Right kidney (tissue), 9 donors: ENCODE measurements around the gene STX10.
A peak's percentile ranks its signal among the peaks of the same experiment; 100 is the strongest.
"Not testable (repeated sequence)": the region's sequence is repeated elsewhere in the genome, so short reads cannot be mapped to it uniquely, and the experiment has no call there.

ENCODE experiments used
- DNase-seq: peaks from one replicate; pipeline ENCODE4 v3.0.0-alpha.2; 2016
- long read RNA-seq, 8 donors: transcript quantifications; one replicate each; lab custom pipeline, GENCODE V29; 2026

STX10 gene
- long read RNA-seq, donor 1, transcript STX10-204 (8 exons, 1,136 nt): major isoform, 19 of 31 reads
- long read RNA-seq, donor 1, partial matches to known transcripts: 7 of 31 reads
- long read RNA-seq, donor 1, other reads (novel, unspliced or antisense): 0 of 31 reads
- long read RNA-seq, donor 2, transcript STX10-204 (8 exons, 1,136 nt): major isoform, 14 of 14 reads
- long read RNA-seq, donor 2, partial matches to known transcripts: 0 of 14 reads
- long read RNA-seq, donor 2, other reads (novel, unspliced or antisense): 0 of 14 reads
- long read RNA-seq, donor 3, transcript STX10-204 (8 exons, 1,136 nt): major isoform, 7 of 7 reads
- long read RNA-seq, donor 3, partial matches to known transcripts: 0 of 7 reads
- long read RNA-seq, donor 3, other reads (novel, unspliced or antisense): 0 of 7 reads
- long read RNA-seq, donor 4, transcript STX10-204 (8 exons, 1,136 nt): major isoform, 23 of 34 reads
- long read RNA-seq, donor 4, partial matches to known transcripts: 7 of 34 reads
- long read RNA-seq, donor 4, other reads (novel, unspliced or antisense): 0 of 34 reads
- long read RNA-seq, donor 5, transcript STX10-204 (8 exons, 1,136 nt): major isoform, 19 of 32 reads
- long read RNA-seq, donor 5, partial matches to known transcripts: 7 of 32 reads
- long read RNA-seq, donor 5, other reads (novel, unspliced or antisense): 0 of 32 reads
- long read RNA-seq, donor 6, transcript STX10-204 (8 exons, 1,136 nt): major isoform, 15 of 21 reads
- long read RNA-seq, donor 6, partial matches to known transcripts: 5 of 21 reads
- long read RNA-seq, donor 6, other reads (novel, unspliced or antisense): 0 of 21 reads
- long read RNA-seq, donor 7: 0 reads
- long read RNA-seq, donor 8, transcript STX10-204 (8 exons, 1,136 nt): major isoform, 16 of 17 reads
- long read RNA-seq, donor 8, partial matches to known transcripts: 0 of 17 reads
- long read RNA-seq, donor 8, other reads (novel, unspliced or antisense): 0 of 17 reads

GRCh38 chr19:13150187-13150930 lies at the start of gene STX10, which contains the start of gene IER2:
Gene STX10 (minus strand): TSS chr19:13150375. CDS start chr19:13150173, 202 bp downstream.
Gene IER2 (plus strand): TSS chr19:13150411. CDS start chr19:13153187, 2,776 bp downstream.
- peak; percentile 84 for DNase-seq

GRCh38 chr19:13198634-13199033 lies 48.5 kb upstream of the STX10 start:
- DNase-seq: no peak

- DNase-seq: no peak
Observed at GRCh38 chr19:13195678-13196077, 45.5 kb upstream of the STX10 start.

- DNase-seq: no peak
Observed at GRCh38 chr19:13190781-13191540, 40.8 kb upstream of the STX10 start.

- DNase-seq: no peak
Observed at GRCh38 chr19:13189600-13189999, 39.4 kb upstream of the STX10 start.

- no peak for DNase-seq
Observed at GRCh38 chr19:13187419-13187818, 37.2 kb upstream of the STX10 start.

- not testable (repeated sequence) for DNase-seq
Observed at GRCh38 chr19:13186688-13187087, 36.5 kb upstream of the STX10 start.

- DNase-seq: not testable (repeated sequence)
Observed at GRCh38 chr19:13185763-13186657, 35.8 kb upstream of the STX10 start.

GRCh38 chr19:13184926-13185325 lies 34.8 kb upstream of the STX10 start:
- DNase-seq: not testable (repeated sequence)

GRCh38 chr19:13181747-13182388 lies 31.7 kb upstream of the STX10 start:
- peak; percentile 68 for DNase-seq

GRCh38 chr19:13178291-13178690 lies 28.1 kb upstream of the STX10 start:
- DNase-seq: not testable (repeated sequence)

- not testable (repeated sequence) for DNase-seq
Observed at GRCh38 chr19:13177584-13177983, 27.4 kb upstream of the STX10 start.

GRCh38 chr19:13176345-13176744 lies 26.2 kb upstream of the STX10 start:
- DNase-seq: no peak

GRCh38 chr19:13173139-13173737 lies 23.1 kb upstream of the STX10 start:
- DNase-seq: no peak

- no peak for DNase-seq
Observed at GRCh38 chr19:13172346-13173138, 22.4 kb upstream of the STX10 start.

- DNase-seq: no peak
Observed at GRCh38 chr19:13171146-13171545, 21.0 kb upstream of the STX10 start.

GRCh38 chr19:13169769-13170168 lies 19.6 kb upstream of the STX10 start:
- DNase-seq: no peak

GRCh38 chr19:13166151-13166550 lies 16.0 kb upstream of the STX10 start:
- DNase-seq: not testable (repeated sequence)
